CD4-positive, alpha-beta T cell treated with Interleukin-21 for 1 hour (primary cell): ENCODE measurements around the gene MAGEB3.

Source experiments
- DNase-seq: peaks from one replicate; pipeline ENCODE4 v3.0.0-alpha.2; 2020

MAGEB3 gene

DNA sequence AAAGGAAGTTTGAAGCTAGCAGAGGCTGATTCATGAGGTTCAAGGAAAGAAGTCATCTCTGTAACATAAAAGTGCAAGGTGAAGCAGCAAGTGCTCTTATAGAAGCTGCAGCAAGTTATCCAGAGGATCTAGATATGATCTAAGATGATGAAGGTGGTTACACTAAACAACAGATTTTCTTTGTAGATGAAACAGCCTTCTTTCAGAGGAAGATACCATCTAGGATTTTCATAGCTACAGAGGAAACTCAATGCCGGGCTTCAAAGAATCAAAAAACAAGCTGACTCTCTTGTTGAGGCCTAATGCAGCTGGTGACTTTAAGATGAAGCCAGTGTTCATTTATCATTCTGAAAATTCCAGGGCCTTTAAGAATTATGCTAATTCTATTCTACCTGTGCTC is 50.0 kb downstream of the MAGEB3 start:
- no peak for DNase-seq

DNA sequence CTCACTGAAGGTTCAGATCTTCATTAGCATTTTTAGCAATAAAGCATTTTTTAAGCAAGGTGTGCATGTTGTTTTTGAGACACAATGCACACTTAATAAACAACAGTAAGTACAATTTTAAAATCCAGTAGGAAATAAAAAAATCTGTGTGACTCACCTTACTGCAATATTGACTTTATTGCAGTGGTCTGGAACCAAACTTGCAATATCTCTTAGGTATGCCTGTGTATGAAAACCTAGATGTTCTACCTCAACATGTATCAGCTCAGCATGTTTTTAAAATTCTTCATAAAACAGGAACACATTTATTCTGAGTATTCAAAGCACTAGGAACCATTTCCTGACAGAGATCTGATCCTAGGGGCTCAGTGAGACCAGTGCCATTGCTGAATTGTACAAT is 52.1 kb downstream of the MAGEB3 start:
- no peak for DNase-seq

- DNase-seq = no peak
These were observed 53.2 kb downstream of the MAGEB3 start for GRCh38 chrX:30283456-30284200.
